ENCODE measurements around the gene HSD3B1. TPM values are rescaled to one million over a fixed set of nuclear protein-coding genes. Genes with fewer than 3 reads are reported as not detected.

Gene HSD3B1
- total and polyA plus RNA-seq, 2 experiments from 2014 or later = not detected

- TF ChIP-seq CTCF (conservative IDR thresholded peaks at IDR 0.05; ENCODE audit: low read depth in 2 of 2) (no peak), EZH2phosphoT487 (IDR thresholded peaks at IDR 0.05; ENCODE audit: unreplicated experiment) (no peak), STAT1 (IDR thresholded peaks at IDR 0.05; ENCODE audit: unreplicated experiment) (no peak), JUNB (IDR thresholded peaks at IDR 0.05; ENCODE audit: unreplicated experiment) (no peak), REST (IDR thresholded peaks at IDR 0.05; ENCODE audit: unreplicated experiment) (no peak), POLR2AphosphoS5 (IDR thresholded peaks at IDR 0.05; ENCODE audit: low read depth) (no peak), NANOG (IDR thresholded peaks at IDR 0.05; ENCODE audit: borderline replicate concordance) (no peak)
Measured at GRCh38 chr1:119483441-119484200, 23.4 kb upstream of the HSD3B1 start (continued).

GRCh38 chr1:119485201-119485600 is 21.8 kb upstream of the HSD3B1 start:
- H2AFZ ChIP-seq = no peak overlapping the region
- H3K9me2 ChIP-seq (ENCODE audit: insufficient read depth) = no peaks in the 10 kb centered on the region
- ATAC-seq (no peak), DNase-seq (ENCODE audit: low spot score) (no peak)
- Mint-ChIP-seq H3K27me3 (ENCODE audit: insufficient read depth, low read depth, poor library complexity) (peaks cover 6% of the 10 kb centered on the region), H3K36me3 (ENCODE audit: low read depth) (no peaks in the 10 kb centered on the region; the same call in 2 of the 3 replicates), H3K27ac (no peak overlapping the region), H3K4me1 (peaks cover 14% of the 10 kb centered on the region), H3K9me3 (0 out of 3 replicates have a peak, but pooled peaks cover 3% of the 10 kb centered on the region), H3K4me3 (no peak overlapping the region)
- no peak overlapping the region for H3K4me2 ChIP-seq
- no peaks in the 10 kb centered on the region for H3K27me3 ChIP-seq (ENCODE audit: insufficient read depth)
- no peak overlapping the region for H3K27ac ChIP-seq (ENCODE audit: low read depth)
- TF ChIP-seq REST (IDR thresholded peaks at IDR 0.05; ENCODE audit: unreplicated experiment) (no peak), POLR2AphosphoS5 (IDR thresholded peaks at IDR 0.05; ENCODE audit: low read depth) (no peak)
- no peak overlapping the region for H3K4me3 ChIP-seq
- H3K36me3 ChIP-seq (ENCODE audit: insufficient read depth) = no peaks in the 10 kb centered on the region
- no peaks in the 10 kb centered on the region for H3K4me1 ChIP-seq (ENCODE audit: insufficient read depth)
- H4K20me1 ChIP-seq (replicated peaks; ENCODE audit: insufficient read depth) = no peaks in the 10 kb centered on the region
- no peaks in the 10 kb centered on the region for H3K79me2 ChIP-seq (replicated peaks; ENCODE audit: insufficient read depth)
- no peaks in the 10 kb centered on the region for H3F3A ChIP-seq (replicated peaks; ENCODE audit: low read depth)
